HG02588 (cell line): ENCODE measurements around the gene ECM2.
"Not testable (repeated sequence)": the region's sequence is repeated elsewhere in the genome, so short reads cannot be mapped to it uniquely, and the experiment has no call there.

Experiments used
- ATAC-seq: cut with Tn5 transposase; IDR thresholded peaks from one replicate; pipeline ENCODE4 v1.9.1; 2021; ENCODE audit warnings: mild to moderate bottlenecking, moderate library complexity; ENCODE audit not compliant: unreplicated experiment

ECM2 gene

DNA sequence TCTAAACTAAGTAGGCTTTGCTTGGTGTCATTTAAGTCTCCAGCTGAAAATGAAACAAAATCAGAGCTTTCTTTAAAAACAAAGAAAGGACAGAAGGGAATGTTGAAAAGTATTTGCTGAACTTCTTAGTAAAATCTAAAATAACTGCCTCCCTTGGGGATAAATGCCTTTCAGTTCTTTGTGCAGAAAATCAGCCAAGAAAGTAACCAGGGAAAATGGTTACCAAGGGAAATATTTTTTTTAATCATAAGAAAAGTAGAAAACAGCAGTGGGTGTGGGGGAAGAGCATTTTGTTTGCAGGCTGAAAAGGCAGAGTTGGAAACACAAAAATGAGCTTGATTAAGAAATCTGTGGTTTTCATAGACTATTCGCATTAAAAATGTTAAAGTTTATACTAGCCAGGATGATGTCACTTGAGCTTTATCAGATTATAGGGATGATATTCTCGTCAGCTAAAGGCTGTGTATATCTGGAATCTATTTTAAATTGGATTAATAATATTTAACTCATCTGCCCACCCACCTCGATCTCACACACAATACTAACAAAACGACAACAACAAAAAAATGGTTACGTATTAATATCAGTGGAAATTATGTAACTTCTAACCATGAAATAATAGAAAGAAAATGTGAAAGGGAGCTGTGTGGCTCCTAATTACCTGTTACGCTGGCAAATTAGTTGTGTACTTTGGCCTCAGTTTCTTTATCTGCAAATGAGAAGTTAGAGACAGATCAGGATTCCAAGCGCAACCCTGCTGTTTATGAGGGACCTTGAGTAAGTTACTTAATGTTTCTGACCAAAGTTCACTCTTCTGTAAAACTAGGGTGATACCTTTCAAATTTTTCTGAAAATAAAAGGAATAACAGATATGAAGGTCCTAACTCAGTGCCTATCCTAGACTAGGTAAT lies at the start of gene ECM2:
Gene ECM2 (minus strand): TSS at position 51 of the 911 bp plus-strand sequence. CDS start 13,124 bp downstream, outside the sequence.
- no peak for ATAC-seq

DNA sequence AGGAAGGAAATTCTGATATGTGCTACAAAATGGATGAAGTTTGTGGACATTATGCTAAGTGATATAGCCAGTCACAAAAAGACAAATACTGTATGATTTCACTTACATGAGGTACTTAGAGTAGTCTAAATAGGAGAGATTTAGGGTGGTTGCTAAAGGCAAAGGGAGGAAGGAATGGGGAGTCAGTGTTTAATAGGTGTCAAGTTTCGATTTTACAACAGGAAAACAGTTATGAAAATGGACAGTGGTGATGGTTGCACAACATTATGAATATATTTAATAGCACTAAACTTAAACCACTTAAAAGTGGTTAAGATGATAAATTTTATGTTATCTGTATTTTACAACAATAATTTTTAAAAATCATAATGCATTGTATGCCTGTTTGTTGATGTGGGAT lies 40.4 kb upstream of the ECM2 start:
- ATAC-seq, result no peak

DNA sequence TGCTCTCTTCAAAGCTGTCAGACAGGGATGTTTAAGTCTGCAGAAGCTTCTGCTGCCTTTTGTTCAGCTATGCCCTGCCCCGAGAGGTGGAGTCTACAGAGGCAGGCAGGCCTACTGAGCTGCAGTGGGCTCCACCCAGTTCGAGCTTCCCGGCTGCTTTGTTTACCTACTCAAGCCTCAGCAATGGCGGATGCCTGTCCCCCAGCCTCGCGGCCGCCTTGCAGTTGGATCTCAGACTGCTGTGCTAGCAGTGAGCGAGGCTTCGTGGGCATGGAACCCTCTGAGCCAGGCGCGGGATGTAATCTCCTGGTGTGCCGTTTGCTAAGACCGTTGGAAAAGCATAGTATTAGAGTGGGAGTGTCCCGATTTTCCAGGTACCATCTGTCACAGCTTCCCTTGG lies 37.8 kb upstream of the ECM2 start:
- ATAC-seq, result not testable (repeated sequence)

DNA sequence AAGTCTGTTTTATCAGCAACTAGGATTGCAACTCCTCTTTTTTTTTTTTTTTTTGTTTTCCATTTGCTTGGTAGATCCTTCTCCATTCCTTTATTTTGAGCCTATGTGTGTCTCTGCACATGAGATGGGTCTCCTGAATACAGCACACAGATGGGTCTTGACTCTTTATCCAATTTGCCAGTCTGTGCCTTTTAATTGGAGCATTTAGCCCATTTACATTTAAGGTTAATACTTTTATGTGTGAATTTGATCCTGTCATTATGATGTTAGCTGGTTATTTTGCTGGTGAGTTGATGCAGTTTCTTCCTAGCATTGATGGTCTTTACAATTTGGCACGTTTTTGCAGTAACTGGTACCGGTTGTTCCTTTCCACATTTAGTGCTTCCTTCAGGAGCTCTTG lies 36.1 kb upstream of the ECM2 start:
- ATAC-seq, result not testable (repeated sequence)

DNA sequence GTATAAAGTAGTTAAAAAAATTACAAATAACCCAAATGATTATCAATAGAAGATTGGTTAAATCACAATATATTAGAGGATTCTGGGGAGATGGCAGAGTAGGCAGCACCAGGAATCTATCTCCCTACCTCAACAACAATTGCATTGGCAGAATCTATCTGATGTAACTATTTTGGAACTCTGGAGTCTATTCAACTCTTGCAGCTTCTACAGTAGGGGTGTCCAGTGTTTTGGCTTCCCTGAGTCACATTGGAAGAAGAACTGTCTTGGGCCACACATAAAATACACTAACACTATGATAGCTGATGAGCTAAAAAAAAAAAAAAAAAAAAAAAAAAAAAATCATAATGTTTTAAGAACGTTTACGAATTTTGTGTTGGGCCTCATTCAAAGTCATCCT lies 29.2 kb upstream of the ECM2 start:
- ATAC-seq, result no peak

DNA sequence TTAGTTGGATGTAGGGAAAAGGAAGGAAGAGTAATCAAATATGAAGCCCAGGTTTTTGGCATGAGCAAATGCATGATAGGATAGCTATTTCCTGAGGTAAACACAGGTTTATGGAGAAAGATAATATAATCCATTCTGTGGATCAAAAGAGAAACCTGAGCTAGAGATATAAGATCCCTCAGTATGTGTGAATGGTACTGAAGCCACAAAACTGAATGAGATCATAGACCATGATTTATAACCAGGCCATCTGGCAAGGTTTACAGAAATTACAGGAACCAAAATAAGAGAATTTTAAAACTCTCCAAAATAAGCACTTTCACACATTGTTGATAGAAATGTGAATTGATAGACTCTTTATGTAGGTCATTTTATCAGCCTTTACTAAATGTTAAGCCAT lies 28.7 kb upstream of the ECM2 start:
- ATAC-seq, result no peak

DNA sequence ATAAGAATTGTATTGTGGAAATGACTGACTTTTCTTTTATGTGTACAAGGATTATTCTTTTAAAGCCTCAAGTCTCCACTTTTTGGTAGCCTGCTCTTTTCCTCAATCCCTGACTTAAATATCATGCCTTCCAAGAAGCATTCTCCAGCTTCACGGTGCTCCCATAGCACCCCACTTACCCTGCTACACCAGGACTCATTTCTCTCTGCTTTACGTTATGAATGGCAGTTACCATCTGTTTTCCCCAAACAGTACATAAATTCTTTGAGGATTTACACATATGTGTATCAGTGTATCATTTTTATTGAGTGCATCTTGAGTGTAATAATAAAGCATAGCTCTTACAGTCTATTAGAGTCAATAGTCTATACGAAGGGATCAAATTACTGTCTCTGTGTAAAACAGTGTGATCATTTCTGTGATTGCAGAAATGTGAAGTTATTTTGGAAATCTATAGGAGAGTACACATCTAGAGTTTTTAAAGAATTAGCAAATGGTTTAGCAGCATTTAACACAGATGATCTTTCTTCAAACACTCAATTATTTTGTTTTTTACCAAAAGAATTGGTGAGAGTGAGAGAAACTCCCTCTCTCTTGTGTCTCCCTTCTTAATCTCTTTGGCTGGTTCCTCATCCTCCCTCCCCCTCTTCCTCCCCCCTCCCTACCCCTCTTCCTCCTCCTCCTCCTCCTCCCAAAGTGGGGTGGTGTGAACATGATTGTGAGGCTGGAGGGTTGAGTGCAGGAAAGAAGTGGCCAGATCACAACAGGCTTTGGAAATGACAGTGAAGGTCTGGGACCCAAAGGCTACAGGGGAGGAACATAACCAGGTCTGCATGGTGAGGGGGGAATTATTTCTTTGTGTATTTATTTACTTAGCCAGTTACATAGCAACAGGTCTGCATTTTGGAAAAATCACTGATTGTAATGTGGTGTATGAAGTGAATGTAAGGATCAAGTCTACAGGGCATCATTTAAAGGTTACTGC lies 27.6 kb upstream of the ECM2 start:
- ATAC-seq, result no peak

DNA sequence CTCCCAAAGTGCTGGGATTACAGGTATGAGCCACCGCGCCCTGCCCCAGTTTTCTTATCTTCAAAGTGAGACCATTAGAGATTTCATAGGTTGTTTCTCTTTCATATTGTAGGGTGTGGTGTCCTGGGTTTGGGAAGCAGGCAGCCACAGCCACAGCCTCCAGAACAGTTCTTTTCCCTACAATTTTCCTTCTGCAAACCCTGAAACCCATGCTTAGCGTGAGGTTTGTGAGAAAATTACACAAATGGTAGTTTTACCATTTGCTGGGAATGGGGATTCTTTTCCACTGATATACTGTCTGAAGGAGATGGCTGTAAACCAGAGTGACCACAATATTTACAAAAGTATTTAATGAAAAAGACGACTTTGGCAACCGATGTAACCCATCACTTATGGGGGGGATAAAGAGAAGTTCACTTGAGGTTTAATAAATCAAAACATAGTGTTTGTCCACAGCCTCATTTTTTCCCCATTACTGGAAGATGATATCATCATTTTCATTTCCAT lies 26.7 kb upstream of the ECM2 start:
- no peak for ATAC-seq

DNA sequence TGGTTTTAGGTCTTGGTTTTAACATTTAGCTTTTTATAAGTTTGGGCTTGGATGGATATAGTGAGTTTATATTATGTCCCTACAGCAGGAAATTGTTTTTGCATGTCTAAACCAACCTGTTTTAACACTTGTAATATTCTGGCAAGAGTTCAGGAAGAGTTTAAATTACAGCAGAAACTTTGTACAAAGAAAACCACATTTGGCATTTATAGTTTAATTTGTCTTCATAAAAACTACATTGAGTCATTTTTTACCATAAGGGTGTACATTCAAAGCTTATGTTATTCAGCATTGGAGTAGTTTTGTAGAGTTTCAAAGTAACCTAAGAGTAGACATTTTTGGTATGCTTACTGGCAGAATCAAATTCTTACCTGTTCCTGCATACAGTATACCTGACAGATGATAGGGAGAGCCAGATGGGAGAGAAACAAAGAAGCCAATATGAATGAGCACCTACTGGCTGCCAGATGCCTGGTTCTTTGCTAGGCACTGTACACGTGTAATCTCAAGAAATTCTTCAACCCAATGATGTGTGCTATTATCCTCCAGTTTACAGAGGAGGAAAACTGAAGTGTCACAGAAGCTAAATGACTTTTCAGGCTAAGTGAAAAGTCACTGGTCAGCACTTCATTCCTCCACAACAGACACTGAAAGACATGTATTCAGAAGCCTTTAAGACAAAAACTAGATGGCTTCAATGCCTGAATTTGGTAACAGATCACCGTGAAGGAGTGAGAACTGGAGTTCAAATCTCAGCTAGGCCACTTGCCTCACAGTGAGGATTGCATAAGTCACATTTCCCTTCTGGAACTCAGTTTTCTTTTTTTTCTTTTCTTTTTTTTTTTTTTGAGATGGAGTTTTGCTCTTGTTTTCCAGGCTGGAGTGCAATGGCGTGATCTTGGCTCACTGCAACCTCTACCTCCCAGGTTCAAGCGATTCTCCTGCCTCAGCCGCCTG lies 25.9 kb upstream of the ECM2 start:
- ATAC-seq, result no peak

DNA sequence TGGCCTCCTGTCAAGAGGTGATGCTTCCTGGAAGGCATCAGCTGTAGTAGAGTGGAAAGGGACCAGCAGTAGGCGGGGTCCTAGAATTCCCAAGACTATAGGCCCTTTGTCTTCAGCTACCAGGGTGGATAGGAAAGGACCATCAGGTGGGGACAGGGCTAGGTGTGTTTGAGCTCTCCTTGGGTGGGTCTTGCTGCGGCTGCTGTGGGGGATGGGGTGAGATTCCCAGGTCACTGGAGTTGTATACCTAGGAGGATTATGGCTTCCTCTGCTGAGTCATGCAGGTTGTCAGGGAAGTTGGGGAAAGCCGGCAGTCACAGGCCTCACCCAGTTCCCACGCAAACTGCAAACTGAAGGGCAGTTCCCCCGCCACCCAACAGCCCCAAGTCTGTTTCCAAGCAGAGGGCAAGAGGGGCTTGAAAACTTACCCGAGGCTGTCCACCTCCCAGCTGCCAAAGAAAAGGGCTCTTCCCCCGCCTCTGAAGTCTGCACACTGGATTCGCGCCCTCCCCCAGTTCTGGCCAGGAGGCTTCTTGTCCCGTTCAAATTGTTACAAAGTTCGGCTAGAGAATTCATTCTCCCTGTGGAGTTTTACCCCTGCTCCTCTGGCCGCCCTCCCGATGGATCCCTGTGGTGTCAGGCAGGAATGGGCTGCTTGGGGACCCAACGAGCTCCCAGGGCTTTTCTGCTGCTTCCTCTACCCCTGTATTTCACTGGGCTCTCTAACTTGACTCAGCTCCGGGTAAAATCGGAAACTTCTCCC lies 23.0 kb upstream of the ECM2 start:
- no peak for ATAC-seq

DNA sequence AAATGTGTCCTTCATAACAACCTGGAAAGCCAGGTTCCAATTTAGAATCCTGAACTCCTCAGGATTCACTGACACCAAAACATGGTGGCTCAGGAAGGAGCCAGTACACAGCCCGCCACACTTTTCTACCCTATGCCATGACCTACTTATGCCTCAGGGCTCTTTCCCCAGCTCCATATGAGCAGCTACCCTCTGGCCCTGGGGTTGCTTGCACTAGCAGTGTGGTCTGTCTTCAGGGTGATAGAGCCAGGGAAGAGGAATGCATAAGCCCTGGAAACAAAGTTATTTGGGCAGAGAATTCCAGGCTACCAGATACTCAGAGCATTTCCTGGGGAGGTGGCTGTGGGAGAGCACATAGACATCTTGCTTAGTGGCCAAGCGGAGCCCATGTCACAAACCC lies 15.0 kb upstream of the ECM2 start:
- ATAC-seq, result no peak

DNA sequence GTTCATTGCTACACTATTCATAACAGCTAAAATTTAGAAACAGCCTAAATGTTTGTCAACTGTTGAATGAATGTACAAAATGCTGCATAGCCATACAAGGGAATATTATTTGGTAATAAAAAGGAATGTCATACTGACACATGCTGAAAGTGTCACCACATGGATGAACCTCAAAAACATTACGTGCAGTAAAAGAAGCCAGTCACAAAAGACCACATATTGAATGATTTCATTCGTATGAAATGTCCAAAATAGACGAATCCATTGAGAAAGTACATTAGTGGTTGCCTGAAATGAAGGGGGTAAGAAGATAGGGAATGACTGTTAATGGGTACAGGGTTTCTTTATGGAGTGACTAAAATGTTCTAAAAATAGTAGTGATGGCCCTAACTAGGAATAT lies 11.6 kb upstream of the ECM2 start:
- no peak for ATAC-seq

DNA sequence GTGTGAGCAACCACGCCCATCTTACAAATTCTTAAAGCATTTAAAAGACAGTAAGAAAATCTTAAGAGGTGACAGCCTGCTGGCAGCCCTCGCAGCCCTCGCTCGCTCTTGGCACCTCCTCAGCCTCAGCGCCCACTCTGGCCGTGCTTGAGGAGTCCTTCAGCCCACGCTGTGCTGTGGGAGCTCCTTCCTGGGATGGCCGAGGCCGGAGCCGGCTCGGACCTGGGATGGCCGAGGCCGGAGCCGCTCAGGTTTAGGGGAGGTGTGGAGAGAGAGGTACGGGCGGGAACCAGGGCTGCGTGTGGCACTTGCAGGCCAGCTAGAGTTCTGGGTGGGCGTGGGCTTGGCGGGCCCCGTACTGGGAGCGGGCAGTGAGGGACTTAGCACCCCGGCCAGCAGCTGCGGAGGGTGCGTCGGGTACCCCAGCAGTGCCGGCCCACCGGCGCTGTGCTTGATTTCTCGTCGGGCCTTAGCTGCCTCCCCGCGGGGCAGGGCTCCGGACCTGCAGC lies 9.3 kb upstream of the ECM2 start:
- ATAC-seq, result no peak

DNA sequence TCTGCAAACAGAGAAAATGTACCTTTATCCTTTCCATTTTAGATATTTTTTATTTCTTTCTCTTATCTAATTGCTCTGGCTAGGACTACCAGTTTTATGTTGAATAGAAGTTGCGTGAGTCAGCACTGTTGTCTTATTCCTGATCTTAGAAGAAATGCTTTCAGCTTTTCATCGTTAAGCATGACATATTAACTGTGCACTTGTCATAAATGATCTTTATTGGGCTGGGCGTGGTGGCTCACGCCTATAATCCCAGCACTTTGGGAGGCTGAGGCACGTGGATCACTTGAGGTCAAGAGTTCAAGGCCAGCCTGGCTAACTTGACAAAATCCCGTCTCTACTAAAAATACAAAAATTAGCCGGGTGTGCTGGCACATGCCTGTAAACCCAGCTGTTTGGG lies 8.2 kb upstream of the ECM2 start:
- no peak for ATAC-seq

DNA sequence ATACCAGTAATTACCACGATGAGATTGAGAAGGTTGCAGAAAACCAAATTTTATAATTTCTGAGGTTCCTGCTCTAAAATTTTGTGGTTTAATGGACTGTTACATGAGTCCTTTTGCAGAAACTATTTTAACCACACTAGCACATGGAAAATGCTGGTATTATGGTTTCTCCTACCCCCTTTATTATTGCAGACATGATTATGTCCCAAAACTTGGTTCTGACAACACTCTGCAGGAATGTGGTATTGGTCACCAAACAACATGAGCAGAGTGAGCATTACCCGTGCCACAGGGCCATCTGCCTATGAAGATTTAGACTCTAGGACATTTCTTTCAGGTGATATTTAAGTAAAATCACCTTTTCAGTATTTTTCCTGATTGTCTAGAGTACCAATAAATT lies 2.8 kb upstream of the ECM2 start:
- no peak for ATAC-seq

DNA sequence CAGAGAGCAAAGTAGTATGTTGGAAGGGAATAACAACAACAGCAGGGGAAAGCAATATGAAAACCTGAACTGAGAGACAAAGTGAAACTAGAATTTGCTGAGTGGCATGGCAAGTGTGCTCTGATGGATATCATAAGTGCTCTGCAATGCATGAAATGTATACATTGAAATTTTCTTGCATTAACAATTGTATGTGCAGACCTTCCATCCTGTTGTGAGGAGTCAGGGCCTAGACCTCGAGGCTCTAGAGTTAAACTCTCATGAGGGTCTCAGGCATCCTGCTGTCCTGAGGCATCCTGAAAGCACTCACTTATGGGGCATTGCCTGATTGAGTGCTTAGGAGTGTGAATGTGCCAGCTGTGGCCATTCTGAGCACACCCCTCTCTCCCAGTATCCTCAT lies 1.1 kb downstream of the ECM2 start:
- ATAC-seq, result no peak

DNA sequence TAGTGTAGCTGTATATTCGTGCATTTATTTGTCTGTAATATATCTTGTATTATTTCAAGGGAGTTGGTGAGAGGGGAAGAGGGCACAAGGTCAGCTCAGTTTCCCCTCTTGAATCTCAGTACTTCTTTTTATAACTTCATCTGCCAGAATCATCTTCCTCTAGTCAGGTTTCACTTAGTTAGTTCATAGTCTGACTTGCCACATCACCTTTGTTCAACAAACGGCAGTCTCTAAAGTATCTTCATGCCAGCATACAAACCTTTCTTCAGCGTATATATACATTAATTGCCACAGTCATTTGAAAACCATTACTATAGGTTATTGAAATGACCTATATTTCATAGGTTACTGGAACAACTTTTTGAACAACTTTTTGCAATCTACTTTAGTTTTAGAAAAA lies 1.6 kb downstream of the ECM2 start:
- no peak for ATAC-seq

DNA sequence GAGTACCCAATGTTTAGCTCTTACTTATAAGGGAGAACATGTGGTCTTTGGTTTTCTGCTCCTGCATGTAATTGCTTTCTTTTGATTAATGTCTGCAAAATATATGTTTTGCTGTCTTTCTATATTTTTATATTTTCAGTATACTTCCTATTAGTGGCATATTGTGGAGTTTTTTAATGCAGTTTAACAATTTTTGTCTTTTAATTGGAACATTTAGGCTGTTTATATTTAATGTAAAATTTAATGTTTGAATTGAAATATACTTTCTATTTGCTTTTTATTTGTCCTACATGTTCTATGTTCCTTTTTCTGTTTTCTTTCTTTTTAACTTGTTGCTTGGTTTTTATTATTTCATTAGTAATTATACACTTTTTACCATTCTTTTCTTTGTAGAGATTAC lies 4.9 kb downstream of the ECM2 start:
- no peak for ATAC-seq

DNA sequence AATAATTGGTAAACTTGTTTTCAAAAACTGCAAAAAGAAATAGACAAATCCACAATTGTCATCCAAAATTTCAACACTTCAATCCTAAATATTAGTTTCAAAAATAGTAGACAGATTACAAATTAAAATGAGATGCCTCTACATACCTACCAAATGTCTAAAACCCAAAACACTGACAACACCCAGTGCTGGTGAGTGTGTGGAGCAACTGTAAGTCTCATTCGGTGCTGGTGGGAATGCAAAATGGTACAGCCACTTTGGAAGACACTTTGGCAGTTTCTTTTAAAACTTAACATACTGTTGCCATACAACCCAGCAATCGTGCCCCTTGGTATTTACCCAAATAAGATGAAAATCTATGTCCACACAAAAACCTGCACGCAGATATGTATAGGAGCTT lies 6.7 kb downstream of the ECM2 start:
- ATAC-seq, result no peak

DNA sequence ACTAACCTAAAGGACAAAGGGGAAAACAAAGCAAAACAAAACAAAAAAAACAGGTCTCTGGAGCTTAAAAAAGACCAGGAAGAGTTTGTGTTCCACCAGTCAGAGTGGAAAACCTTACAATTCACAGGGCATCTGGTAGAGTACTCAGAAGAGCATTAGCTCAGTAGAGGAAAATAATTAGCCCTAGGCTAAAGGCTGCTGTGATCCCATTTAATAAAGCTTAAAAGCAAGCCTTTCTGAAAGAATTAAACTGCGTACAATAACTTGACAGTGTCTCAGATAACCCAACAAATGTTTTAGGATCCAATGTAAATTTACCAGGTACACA lies 7.3 kb downstream of the ECM2 start:
- ATAC-seq, result no peak
